ENCODE results near the gene SRBD1. TPM values are rescaled to one million over a fixed set of nuclear protein-coding genes. Genes with fewer than 3 reads are reported as not detected.

SRBD1 gene
- polyA plus RNA-seq, 3 donors: 5.8 to 9.2 (median 7.0) TPM

DNA sequence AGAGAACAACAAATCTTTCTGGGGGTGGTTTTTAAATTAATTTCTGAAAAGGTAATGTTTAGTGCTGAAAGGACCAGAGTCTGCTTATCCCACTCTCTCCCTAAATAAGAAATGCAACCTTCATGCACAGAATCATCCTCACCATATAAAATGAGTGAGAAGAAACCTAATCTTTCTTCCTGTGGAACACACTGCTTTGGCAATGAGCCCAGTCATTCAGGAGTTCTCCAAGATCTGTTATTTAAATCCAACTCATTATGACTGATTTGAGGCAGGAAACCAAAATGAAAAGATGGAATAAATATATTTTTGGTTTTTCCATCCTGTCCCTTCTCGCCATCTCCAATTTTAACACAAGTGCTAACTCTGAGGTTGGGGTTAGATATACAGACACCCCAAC, 228.3 kb downstream of the SRBD1 start:
- intact Hi-C loops (cut with micrococcal nuclease): no loop called here
- no peak for DNase-seq
- no CpG with 5 or more reads among the region's 1 CpG for WGBS (ENCODE audit: insufficient coverage)
- Mint-ChIP-seq H3K9me3 (peaks cover 0 to 2% (median 0%) of the 10 kb centered on the region in 7 donors), H3K27ac (no peak overlapping the region), H3K27me3 (ENCODE audit: low read depth in 3 of 3) (peaks cover 0 to 2% (median 0%) of the 10 kb centered on the region in 3 donors), H3K4me3 (no peak overlapping the region), H3K4me1 (no peaks in the 10 kb centered on the region), H3K36me3 (peaks cover 0 to 7% of the 10 kb centered on the region in 2 donors)
- Histone ChIP-seq H3K27ac (ENCODE audit: low read depth in 1 of 2, low read length in 2 of 2) (no peak overlapping the region), H3K27me3 (ENCODE audit: control insufficient read depth in 2 of 2, insufficient read depth in 2 of 2, low read length in 2 of 2) (no peaks in the 10 kb centered on the region), H3K4me2 (replicated peaks; ENCODE audit: extremely low read depth, low read length, poor library complexity, severe bottlenecking) (no peak overlapping the region), H2AFZ (ENCODE audit: insufficient read depth, low read depth, low read length, poor library complexity, severe bottlenecking) (no peak overlapping the region), H3K36me3 (replicated peaks in 1 of 2; ENCODE audit: control insufficient read depth in 1 of 2, insufficient read depth in 2 of 2, low read length in 2 of 2) (peaks cover 5 to 7% of the 10 kb centered on the region in 2 donors), H4K20me1 (ENCODE audit: insufficient read depth, low read length) (no peaks in the 10 kb centered on the region), H3K4me3 (replicated peaks in 1 of 3; ENCODE audit: low read depth in 2 of 3, low read length in 3 of 3) (no peak overlapping the region), H3K4me1 (ENCODE audit: control insufficient read depth in 1 of 2, insufficient read depth in 2 of 2, low read length in 2 of 2) (no peaks in the 10 kb centered on the region), H3K9me3 (replicated peaks in 1 of 2; ENCODE audit: control insufficient read depth in 1 of 2, insufficient read depth in 1 of 2, low read length in 2 of 2) (no peaks in the 10 kb centered on the region), H3K9ac (ENCODE audit: insufficient read depth, low read length, poor library complexity, severe bottlenecking) (no peak overlapping the region), H3K79me2 (ENCODE audit: insufficient read depth, low read length) (no peaks in the 10 kb centered on the region)
- TF ChIP-seq CTCF (IDR thresholded peaks at IDR 0.05): no peak

- no peaks in the 10 kb centered on the region for H3K9me3 ChIP-seq (replicated peaks in 1 of 2; ENCODE audit: control insufficient read depth in 1 of 2, insufficient read depth in 1 of 2, low read length in 2 of 2)
- H3K27me3 Mint-ChIP-seq (ENCODE audit: low read depth in 3 of 3): peaks cover 0 to 2% (median 0%) of the 10 kb centered on the region in 3 donors
- no peak overlapping the region for H3K4me3 ChIP-seq (replicated peaks in 1 of 3; ENCODE audit: low read depth in 2 of 3, low read length in 3 of 3)
- no peaks in the 10 kb centered on the region for H3K4me1 ChIP-seq (ENCODE audit: control insufficient read depth in 1 of 2, insufficient read depth in 2 of 2, low read length in 2 of 2)
- no peak overlapping the region for H3K27ac ChIP-seq (ENCODE audit: low read depth in 1 of 2, low read length in 2 of 2)
- WGBS (ENCODE audit: insufficient coverage): no CpG with 5 or more reads among the region's 3 CpGs
- no peaks in the 10 kb centered on the region for H3K4me1 Mint-ChIP-seq
- H3K36me3 Mint-ChIP-seq: no peaks in the 10 kb centered on the region
- H3K27ac Mint-ChIP-seq: peak overlapping the region in 1 of 7 donors; percentile 54
- H3K9ac ChIP-seq (ENCODE audit: insufficient read depth, low read length, poor library complexity, severe bottlenecking): no peak overlapping the region
- no peaks in the 10 kb centered on the region for H3K79me2 ChIP-seq (ENCODE audit: insufficient read depth, low read length)
- H3K9me3 Mint-ChIP-seq: peaks cover 0 to 7% (median 2%) of the 10 kb centered on the region in 7 donors
- H3K4me2 ChIP-seq (replicated peaks; ENCODE audit: extremely low read depth, low read length, poor library complexity, severe bottlenecking): no peak overlapping the region
- TF ChIP-seq CTCF (IDR thresholded peaks at IDR 0.05): no peak
- intact Hi-C loops (cut with micrococcal nuclease): no loop called here
- no peaks in the 10 kb centered on the region for H4K20me1 ChIP-seq (ENCODE audit: insufficient read depth, low read length)
- H2AFZ ChIP-seq (ENCODE audit: insufficient read depth, low read depth, low read length, poor library complexity, severe bottlenecking): no peak overlapping the region
- no peak for DNase-seq
- no peak overlapping the region for H3K4me3 Mint-ChIP-seq
- H3K27me3 ChIP-seq (ENCODE audit: control insufficient read depth in 2 of 2, insufficient read depth in 2 of 2, low read length in 2 of 2): no peaks in the 10 kb centered on the region
- no peaks in the 10 kb centered on the region for H3K36me3 ChIP-seq (replicated peaks in 1 of 2; ENCODE audit: control insufficient read depth in 1 of 2, insufficient read depth in 2 of 2, low read length in 2 of 2)
Observed at GRCh38 chr2:45380131-45380836, 230.8 kb downstream of the SRBD1 start.
